Vagina (tissue), 2 donors: Measurements from ENCODE around the gene PAAF1.

ENCODE experiments used
- POLR2A ChIP-seq, 2 donors: fragments of 450-650 bp; IDR thresholded peaks; one replicate each; pipeline ENCODE4 v1.6.1; 2017; ENCODE audit warnings: antibody characterized with exemption in 2 of 2, mild to moderate bottlenecking in 2 of 2, moderate library complexity in 2 of 2
- TF ChIP-seq, protein P1 (sequence below), 3 experiments: fragments of 450-650 bp in 2 of 3; fragments of 200-600 bp in 1 of 3; sonication (generic) in 1 of 3; IDR thresholded peaks; one replicate each; pipeline ENCODE4 v1.5.1; 2017 to 2019; ENCODE audit warnings: antibody characterized with exemption in 3 of 3, mild to moderate bottlenecking in 2 of 3, moderate library complexity in 2 of 3

DNA sequence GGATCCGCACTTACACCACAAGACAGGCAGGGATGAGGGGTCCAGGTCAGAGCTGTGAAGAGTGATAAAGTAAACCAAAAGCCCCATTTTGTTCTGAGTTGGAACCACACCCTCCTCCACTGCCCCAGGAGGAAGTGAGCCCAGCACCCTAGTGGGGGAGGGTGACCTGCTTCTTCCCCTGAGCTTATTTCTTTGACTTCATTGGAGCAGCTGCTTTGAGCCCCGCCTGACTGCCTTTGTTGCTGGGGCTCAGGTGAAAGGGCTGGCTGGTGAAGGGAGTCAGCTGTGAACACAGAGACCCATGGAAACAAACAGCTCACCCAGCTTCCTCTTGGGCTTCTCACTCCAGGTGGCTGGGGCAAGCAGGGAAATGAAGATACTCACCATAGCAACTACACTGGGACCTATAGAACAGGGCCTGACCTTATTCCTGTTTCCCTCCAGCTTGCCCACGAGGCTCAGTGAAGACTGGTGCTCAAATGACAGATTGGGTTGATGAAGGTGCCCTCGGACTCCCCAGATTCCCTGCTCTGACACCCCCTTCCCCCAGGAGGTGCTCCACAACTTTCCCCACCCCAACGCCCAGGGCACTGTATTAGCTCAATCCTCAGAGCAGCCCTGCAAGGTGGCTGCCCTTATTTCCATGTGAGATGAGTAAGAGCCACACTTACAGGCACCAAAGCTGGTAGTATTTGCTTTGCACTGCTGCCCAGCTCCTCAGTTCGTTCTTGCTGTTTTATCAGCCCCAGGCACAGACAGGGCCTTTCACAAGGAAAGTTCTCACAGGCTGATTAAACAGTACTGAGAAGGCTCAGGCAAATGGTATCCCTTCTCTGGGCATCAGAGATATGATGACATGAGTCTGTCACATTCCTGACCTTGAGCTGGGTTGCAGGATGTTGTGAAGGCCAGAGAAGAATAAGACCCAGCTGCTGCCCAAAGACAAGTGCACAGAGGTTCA is 103.5 kb downstream of the PAAF1 start:
- TF ChIP-seq POLR2A (IDR thresholded peaks at IDR 0.05), result no peak
- TF ChIP-seq, protein P1, sequence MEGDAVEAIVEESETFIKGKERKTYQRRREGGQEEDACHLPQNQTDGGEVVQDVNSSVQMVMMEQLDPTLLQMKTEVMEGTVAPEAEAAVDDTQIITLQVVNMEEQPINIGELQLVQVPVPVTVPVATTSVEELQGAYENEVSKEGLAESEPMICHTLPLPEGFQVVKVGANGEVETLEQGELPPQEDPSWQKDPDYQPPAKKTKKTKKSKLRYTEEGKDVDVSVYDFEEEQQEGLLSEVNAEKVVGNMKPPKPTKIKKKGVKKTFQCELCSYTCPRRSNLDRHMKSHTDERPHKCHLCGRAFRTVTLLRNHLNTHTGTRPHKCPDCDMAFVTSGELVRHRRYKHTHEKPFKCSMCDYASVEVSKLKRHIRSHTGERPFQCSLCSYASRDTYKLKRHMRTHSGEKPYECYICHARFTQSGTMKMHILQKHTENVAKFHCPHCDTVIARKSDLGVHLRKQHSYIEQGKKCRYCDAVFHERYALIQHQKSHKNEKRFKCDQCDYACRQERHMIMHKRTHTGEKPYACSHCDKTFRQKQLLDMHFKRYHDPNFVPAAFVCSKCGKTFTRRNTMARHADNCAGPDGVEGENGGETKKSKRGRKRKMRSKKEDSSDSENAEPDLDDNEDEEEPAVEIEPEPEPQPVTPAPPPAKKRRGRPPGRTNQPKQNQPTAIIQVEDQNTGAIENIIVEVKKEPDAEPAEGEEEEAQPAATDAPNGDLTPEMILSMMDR (IDR thresholded peaks at IDR 0.05), result no peak
